Mucosa of stomach (tissue), 1 donor: ENCODE measurements around the gene CEMIP2.

ENCODE experiments used
- H3K27me3 ChIP-seq: one replicate; pipeline ENCODE4 v1.7.0; 2013; ENCODE audit warnings: mild to moderate bottlenecking, low read length; ENCODE audit not compliant: control insufficient read depth, insufficient read depth
- H3K36me3 ChIP-seq: one replicate; pipeline ENCODE4 v1.7.0; 2013; ENCODE audit warnings: low read length; ENCODE audit not compliant: control insufficient read depth, insufficient read depth
- H3K4me1 ChIP-seq: one replicate; pipeline ENCODE4 v1.7.0; 2013; ENCODE audit warnings: mild to moderate bottlenecking, low read length; ENCODE audit not compliant: control insufficient read depth, insufficient read depth
- H3K4me3 ChIP-seq: one replicate; pipeline ENCODE4 v1.7.0; 2013; ENCODE audit warnings: low read length
- H3K9ac ChIP-seq: one replicate; pipeline ENCODE4 v1.7.0; 2013; ENCODE audit warnings: mild to moderate bottlenecking, low read length, moderate library complexity
- H3K9me3 ChIP-seq: one replicate; pipeline ENCODE4 v1.7.0; 2013; ENCODE audit warnings: mild to moderate bottlenecking, low read length, moderate library complexity; ENCODE audit not compliant: control insufficient read depth
- donor health status: Pancreatic carcinoma.

Gene CEMIP2

DNA sequence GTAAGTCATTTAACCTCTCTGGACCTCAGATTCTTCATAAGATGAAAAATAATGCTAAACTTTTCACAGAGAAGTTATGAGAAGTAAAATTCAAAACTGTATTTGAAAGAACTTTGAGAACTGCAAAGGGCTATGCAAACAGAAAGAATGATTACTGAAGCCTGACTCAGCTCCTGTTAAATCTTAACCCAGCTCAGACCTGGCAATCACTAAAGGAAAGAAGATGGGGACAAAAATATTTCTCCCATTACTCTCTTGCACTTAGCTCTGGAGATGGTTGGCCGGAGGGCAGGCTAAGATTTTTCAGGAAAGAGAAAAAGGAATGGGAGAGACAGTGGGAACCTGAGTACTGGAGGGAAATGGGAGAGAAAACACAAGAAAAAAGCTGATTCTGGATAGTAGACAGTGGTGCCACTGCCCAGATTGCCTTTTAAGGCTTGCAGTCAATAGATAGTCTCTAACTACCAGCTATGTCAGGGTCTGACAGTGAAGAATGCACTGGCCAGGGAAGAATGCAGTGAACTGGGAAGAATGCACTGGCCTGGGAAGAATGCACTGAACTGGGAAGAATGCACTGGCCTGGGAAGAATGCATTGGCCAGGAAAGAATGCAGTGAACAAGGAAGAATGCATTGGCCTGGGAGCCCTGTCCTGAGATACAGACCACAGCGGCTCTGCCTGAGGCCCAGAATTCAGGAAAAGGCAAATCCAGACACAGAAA lies 25.2 kb upstream of the CEMIP2 start:
- Histone ChIP-seq H3K9me3 (no peaks in the 10 kb centered on the region), H3K4me3 (no peak overlapping the region), H3K9ac (no peak overlapping the region), H3K27me3 (no peaks in the 10 kb centered on the region), H3K36me3 (no peaks in the 10 kb centered on the region), H3K4me1 (peaks cover 10% of the 10 kb centered on the region)

- Histone ChIP-seq H3K9me3 (no peaks in the 10 kb centered on the region), H3K9ac (no peak overlapping the region), H3K27me3 (no peaks in the 10 kb centered on the region), H3K4me3 (no peak overlapping the region), H3K36me3 (no peaks in the 10 kb centered on the region), H3K4me1 (peaks cover 10% of the 10 kb centered on the region)
These were observed 23.6 kb upstream of the CEMIP2 start for GRCh38 chr9:71791875-71792274.

- no peak overlapping the region for H3K9ac ChIP-seq
- no peaks in the 10 kb centered on the region for H3K36me3 ChIP-seq
- no peaks in the 10 kb centered on the region for H3K9me3 ChIP-seq
- no peak overlapping the region for H3K4me3 ChIP-seq
- H3K27me3 ChIP-seq: no peaks in the 10 kb centered on the region
- H3K4me1 ChIP-seq: peaks cover 10% of the 10 kb centered on the region
These were observed 22.0 kb upstream of the CEMIP2 start for GRCh38 chr9:71790296-71790695.

- Histone ChIP-seq H3K9me3 (no peaks in the 10 kb centered on the region), H3K4me1 (no peaks in the 10 kb centered on the region), H3K27me3 (no peaks in the 10 kb centered on the region), H3K9ac (no peak overlapping the region), H3K4me3 (no peak overlapping the region), H3K36me3 (no peaks in the 10 kb centered on the region)
These were observed 14.8 kb upstream of the CEMIP2 start for GRCh38 chr9:71783120-71783523.

- Histone ChIP-seq H3K27me3 (no peaks in the 10 kb centered on the region), H3K9ac (no peak overlapping the region), H3K4me3 (no peak overlapping the region), H3K9me3 (no peaks in the 10 kb centered on the region), H3K36me3 (no peaks in the 10 kb centered on the region), H3K4me1 (no peaks in the 10 kb centered on the region)
These were observed 13.1 kb upstream of the CEMIP2 start for GRCh38 chr9:71781391-71781790.

DNA sequence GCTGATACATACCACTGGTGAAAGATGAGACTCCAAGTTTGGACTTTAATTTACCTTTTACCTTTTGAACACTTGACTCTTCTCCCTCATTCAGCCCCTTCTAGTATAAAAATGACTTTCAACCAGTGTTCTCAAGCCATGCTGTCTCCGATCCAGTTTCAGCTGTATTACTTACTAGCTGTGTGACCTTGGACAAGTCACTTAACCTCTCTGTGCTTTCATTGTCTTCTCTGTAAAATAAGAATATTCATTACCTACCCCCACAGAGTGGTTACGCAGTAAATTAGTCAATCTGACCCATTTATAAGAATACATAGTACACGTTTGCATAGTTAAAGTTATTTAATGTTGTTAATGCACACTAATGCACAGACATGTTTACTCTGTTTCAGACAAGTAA lies 12.6 kb upstream of the CEMIP2 start:
- H3K9ac ChIP-seq: no peak overlapping the region

GRCh38 chr9:71778085-71778484 lies 9.8 kb upstream of the CEMIP2 start:
- H3K27me3 ChIP-seq: no peaks in the 10 kb centered on the region
- H3K4me3 ChIP-seq: no peak overlapping the region

More for the DNA sequence above, 12.6 kb upstream of the CEMIP2 start:
- no peak overlapping the region for H3K4me3 ChIP-seq
- H3K27me3 ChIP-seq: no peaks in the 10 kb centered on the region
- no peaks in the 10 kb centered on the region for H3K36me3 ChIP-seq
- H3K4me1 ChIP-seq: no peaks in the 10 kb centered on the region
- H3K9me3 ChIP-seq: no peaks in the 10 kb centered on the region

DNA sequence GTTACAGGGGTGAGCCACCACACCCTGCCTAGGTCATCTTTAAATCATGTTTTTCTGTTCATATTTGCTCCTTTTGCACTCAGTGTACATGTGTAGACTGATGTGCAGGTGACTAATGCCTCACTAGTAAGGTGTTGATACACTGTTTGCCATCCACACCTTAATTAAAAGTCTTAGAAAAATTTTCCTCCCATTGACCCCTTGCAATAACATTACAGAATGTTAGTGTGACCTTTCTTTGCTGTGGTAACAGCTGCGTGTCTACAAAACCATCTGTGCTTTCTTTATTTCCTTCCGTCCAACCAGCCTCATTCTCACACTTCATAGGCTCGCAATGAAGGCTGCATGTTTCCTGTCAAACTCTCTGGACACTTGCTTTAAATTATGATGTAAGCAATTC lies 6.6 kb upstream of the CEMIP2 start:
- Histone ChIP-seq H3K4me3 (no peak overlapping the region), H3K9me3 (no peaks in the 10 kb centered on the region), H3K9ac (no peak overlapping the region), H3K27me3 (no peaks in the 10 kb centered on the region), H3K36me3 (no peaks in the 10 kb centered on the region), H3K4me1 (peaks cover 2% of the 10 kb centered on the region)

More at GRCh38 chr9:71778085-71778484, 9.8 kb upstream of the CEMIP2 start:
- Histone ChIP-seq H3K9me3 (no peaks in the 10 kb centered on the region), H3K4me1 (no peaks in the 10 kb centered on the region), H3K9ac (no peak overlapping the region), H3K36me3 (no peaks in the 10 kb centered on the region)

GRCh38 chr9:71772726-71773125 lies 4.4 kb upstream of the CEMIP2 start:
- peaks cover 7% of the 10 kb centered on the region for H3K4me1 ChIP-seq
- no peaks in the 10 kb centered on the region for H3K36me3 ChIP-seq
- H3K9me3 ChIP-seq: no peaks in the 10 kb centered on the region
- no peak overlapping the region for H3K9ac ChIP-seq
- no peak overlapping the region for H3K4me3 ChIP-seq
- H3K27me3 ChIP-seq: no peaks in the 10 kb centered on the region

- no peaks in the 10 kb centered on the region for H3K36me3 ChIP-seq
- H3K4me1 ChIP-seq: peaks cover 14% of the 10 kb centered on the region
- no peaks in the 10 kb centered on the region for H3K9me3 ChIP-seq
- H3K9ac ChIP-seq: no peak overlapping the region
- no peak overlapping the region for H3K4me3 ChIP-seq
- no peaks in the 10 kb centered on the region for H3K27me3 ChIP-seq
These were observed 1.9 kb upstream of the CEMIP2 start for GRCh38 chr9:71770170-71770569.

- H3K9me3 ChIP-seq: no peaks in the 10 kb centered on the region
- H3K9ac ChIP-seq: no peak overlapping the region
- no peaks in the 10 kb centered on the region for H3K27me3 ChIP-seq
- peak overlapping the region; percentile 48 for H3K4me3 ChIP-seq
- H3K4me1 ChIP-seq: peaks cover 14% of the 10 kb centered on the region
- H3K36me3 ChIP-seq: no peaks in the 10 kb centered on the region
These were observed 1.2 kb upstream of the CEMIP2 start for GRCh38 chr9:71769175-71770161.

- no peaks in the 10 kb centered on the region for H3K9me3 ChIP-seq
- peak overlapping the region; percentile 89 for H3K9ac ChIP-seq
- H3K36me3 ChIP-seq: no peaks in the 10 kb centered on the region
- H3K4me3 ChIP-seq: peak overlapping the region; percentile 73
- H3K27me3 ChIP-seq: no peaks in the 10 kb centered on the region
- peaks cover 25% of the 10 kb centered on the region for H3K4me1 ChIP-seq
These were observed 464 bp downstream of the CEMIP2 start for GRCh38 chr9:71767776-71768321.
